ENCODE measurements around the gene VIT.

VIT gene

GRCh38 chr2:36762764-36763490 lies 66.4 kb downstream of the VIT start:
- Histone ChIP-seq H2AFZ (ENCODE audit: low read length, unreplicated experiment) (no peak overlapping the region), H3K79me2 (ENCODE audit: control insufficient read depth, insufficient read depth, low read length, unreplicated experiment) (no peaks in the 10 kb centered on the region), H3K4me3 (ENCODE audit: low read depth, low read length) (no peak overlapping the region), H3K36me3 (ENCODE audit: insufficient read depth, low read length) (no peaks in the 10 kb centered on the region), H3K27me3 (ENCODE audit: insufficient read depth, low read length) (no peaks in the 10 kb centered on the region), H3K27ac (ENCODE audit: low read depth, low read length) (no peak overlapping the region), H3K4me1 (ENCODE audit: control insufficient read depth, insufficient read depth, low read length, unreplicated experiment) (no peaks in the 10 kb centered on the region)

GRCh38 chr2:36769106-36769505 lies 72.6 kb downstream of the VIT start:
- H3K4me3 ChIP-seq (ENCODE audit: low read depth, low read length), result no peak overlapping the region
- no peak overlapping the region for H2AFZ ChIP-seq (ENCODE audit: low read length, unreplicated experiment)
- no peaks in the 10 kb centered on the region for H3K27me3 ChIP-seq (ENCODE audit: insufficient read depth, low read length)
- no peaks in the 10 kb centered on the region for H3K4me1 ChIP-seq (ENCODE audit: control insufficient read depth, insufficient read depth, low read length, unreplicated experiment)
- H3K36me3 ChIP-seq (ENCODE audit: insufficient read depth, low read length), result no peaks in the 10 kb centered on the region
- no peaks in the 10 kb centered on the region for H3K79me2 ChIP-seq (ENCODE audit: control insufficient read depth, insufficient read depth, low read length, unreplicated experiment)
- no peak overlapping the region for H3K27ac ChIP-seq (ENCODE audit: low read depth, low read length)

DNA sequence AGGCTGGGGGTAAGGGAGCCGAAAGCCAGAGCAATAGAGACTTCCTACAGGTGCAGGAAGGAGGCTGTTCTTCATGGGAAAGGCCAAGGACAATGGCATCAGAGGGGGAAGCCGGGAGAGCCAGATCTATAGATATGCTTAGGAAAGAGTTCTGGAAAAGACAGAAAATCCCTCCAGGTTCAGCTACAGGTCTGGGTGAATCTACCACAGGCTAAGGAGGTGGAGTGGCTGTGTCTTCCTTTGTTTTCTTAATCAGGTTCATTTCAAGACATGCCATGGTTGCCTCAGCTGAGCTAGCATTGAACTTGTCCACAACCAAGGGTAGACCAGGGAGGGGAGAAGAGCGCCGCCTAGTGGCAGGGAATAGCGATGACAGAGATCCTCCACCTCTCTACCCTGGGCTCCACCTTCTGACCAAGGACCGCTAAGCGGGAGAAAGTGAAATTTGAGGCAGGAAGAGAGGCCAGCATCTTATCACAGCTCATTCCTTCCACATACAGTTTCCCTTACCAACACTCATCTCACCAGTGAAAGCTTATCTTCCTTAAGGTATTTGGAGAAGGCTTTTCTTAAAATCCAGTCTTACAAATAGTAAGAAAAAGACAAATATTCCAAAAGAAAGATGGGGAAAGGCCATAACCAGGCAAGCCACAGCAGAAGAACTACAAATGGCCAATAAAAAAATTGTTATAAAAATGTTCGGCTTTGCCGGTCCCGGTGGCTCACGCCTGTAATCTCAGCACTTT lies 74.2 kb downstream of the VIT start:
- H3K36me3 ChIP-seq (ENCODE audit: insufficient read depth, low read length), result no peaks in the 10 kb centered on the region
- no peak overlapping the region for H3K27ac ChIP-seq (ENCODE audit: low read depth, low read length)
- no peaks in the 10 kb centered on the region for H3K27me3 ChIP-seq (ENCODE audit: insufficient read depth, low read length)
- H3K4me1 ChIP-seq (ENCODE audit: control insufficient read depth, insufficient read depth, low read length, unreplicated experiment), result no peaks in the 10 kb centered on the region
- no peaks in the 10 kb centered on the region for H3K79me2 ChIP-seq (ENCODE audit: control insufficient read depth, insufficient read depth, low read length, unreplicated experiment)
- no peak overlapping the region for H3K4me3 ChIP-seq (ENCODE audit: low read depth, low read length)
- no peak overlapping the region for H2AFZ ChIP-seq (ENCODE audit: low read length, unreplicated experiment)

DNA sequence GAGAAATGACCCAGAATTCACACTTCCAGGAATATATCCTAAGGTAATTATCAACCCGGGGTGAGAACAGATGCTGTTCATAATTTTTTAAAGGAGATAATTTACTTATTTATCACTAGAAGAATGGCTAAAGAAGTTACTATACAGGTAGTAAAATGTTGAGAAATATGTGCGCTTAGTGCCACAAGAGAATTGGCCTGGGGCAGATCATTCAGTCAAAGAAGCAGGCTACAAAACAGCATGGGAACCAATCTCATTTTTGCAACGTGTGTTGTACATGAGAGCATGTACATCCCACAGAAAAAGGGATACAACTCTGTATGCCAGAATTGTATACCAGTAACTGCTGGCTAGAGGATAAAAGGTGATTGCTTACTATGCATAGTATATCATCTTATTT lies 75.2 kb downstream of the VIT start:
- Histone ChIP-seq H3K4me1 (ENCODE audit: control insufficient read depth, insufficient read depth, low read length, unreplicated experiment) (no peaks in the 10 kb centered on the region), H2AFZ (ENCODE audit: low read length, unreplicated experiment) (no peak overlapping the region), H3K79me2 (ENCODE audit: control insufficient read depth, insufficient read depth, low read length, unreplicated experiment) (no peaks in the 10 kb centered on the region), H3K36me3 (ENCODE audit: insufficient read depth, low read length) (no peaks in the 10 kb centered on the region), H3K4me3 (ENCODE audit: low read depth, low read length) (no peak overlapping the region), H3K27me3 (ENCODE audit: insufficient read depth, low read length) (no peaks in the 10 kb centered on the region), H3K27ac (ENCODE audit: low read depth, low read length) (no peak overlapping the region)

GRCh38 chr2:36773947-36774346 lies 77.4 kb downstream of the VIT start:
- Histone ChIP-seq H3K4me1 (ENCODE audit: control insufficient read depth, insufficient read depth, low read length, unreplicated experiment) (no peaks in the 10 kb centered on the region), H3K79me2 (ENCODE audit: control insufficient read depth, insufficient read depth, low read length, unreplicated experiment) (no peaks in the 10 kb centered on the region), H3K27ac (ENCODE audit: low read depth, low read length) (no peak overlapping the region), H3K4me3 (ENCODE audit: low read depth, low read length) (no peak overlapping the region), H2AFZ (ENCODE audit: low read length, unreplicated experiment) (no peak overlapping the region), H3K27me3 (ENCODE audit: insufficient read depth, low read length) (no peaks in the 10 kb centered on the region), H3K36me3 (ENCODE audit: insufficient read depth, low read length) (no peaks in the 10 kb centered on the region)

- no peaks in the 10 kb centered on the region for H3K27me3 ChIP-seq (ENCODE audit: insufficient read depth, low read length)
- H3K4me3 ChIP-seq (ENCODE audit: low read depth, low read length), result no peak overlapping the region
- H3K79me2 ChIP-seq (ENCODE audit: control insufficient read depth, insufficient read depth, low read length, unreplicated experiment), result no peaks in the 10 kb centered on the region
- H2AFZ ChIP-seq (ENCODE audit: low read length, unreplicated experiment), result no peak overlapping the region
- H3K27ac ChIP-seq (ENCODE audit: low read depth, low read length), result no peak overlapping the region
- no peaks in the 10 kb centered on the region for H3K36me3 ChIP-seq (ENCODE audit: insufficient read depth, low read length)
- peaks cover 6% of the 10 kb centered on the region for H3K4me1 ChIP-seq (ENCODE audit: control insufficient read depth, insufficient read depth, low read length, unreplicated experiment)
These were observed 78.8 kb downstream of the VIT start for GRCh38 chr2:36775261-36775660.

GRCh38 chr2:36775806-36776205 lies 79.3 kb downstream of the VIT start:
- Histone ChIP-seq H3K27ac (ENCODE audit: low read depth, low read length) (no peak overlapping the region), H2AFZ (ENCODE audit: low read length, unreplicated experiment) (no peak overlapping the region), H3K4me3 (ENCODE audit: low read depth, low read length) (no peak overlapping the region), H3K4me1 (ENCODE audit: control insufficient read depth, insufficient read depth, low read length, unreplicated experiment) (peaks cover 6% of the 10 kb centered on the region), H3K36me3 (ENCODE audit: insufficient read depth, low read length) (no peaks in the 10 kb centered on the region), H3K27me3 (ENCODE audit: insufficient read depth, low read length) (no peaks in the 10 kb centered on the region), H3K79me2 (ENCODE audit: control insufficient read depth, insufficient read depth, low read length, unreplicated experiment) (no peaks in the 10 kb centered on the region)

GRCh38 chr2:36777272-36777671 lies 80.8 kb downstream of the VIT start:
- Histone ChIP-seq H3K36me3 (ENCODE audit: insufficient read depth, low read length) (no peaks in the 10 kb centered on the region), H3K4me3 (ENCODE audit: low read depth, low read length) (no peak overlapping the region), H3K27ac (ENCODE audit: low read depth, low read length) (no peak overlapping the region), H3K79me2 (ENCODE audit: control insufficient read depth, insufficient read depth, low read length, unreplicated experiment) (no peaks in the 10 kb centered on the region), H3K4me1 (ENCODE audit: control insufficient read depth, insufficient read depth, low read length, unreplicated experiment) (peaks cover 6% of the 10 kb centered on the region), H2AFZ (ENCODE audit: low read length, unreplicated experiment) (no peak overlapping the region), H3K27me3 (ENCODE audit: insufficient read depth, low read length) (no peaks in the 10 kb centered on the region)

GRCh38 chr2:36777788-36778187 lies 81.3 kb downstream of the VIT start:
- no peak overlapping the region for H2AFZ ChIP-seq (ENCODE audit: low read length, unreplicated experiment)
- no peaks in the 10 kb centered on the region for H3K79me2 ChIP-seq (ENCODE audit: control insufficient read depth, insufficient read depth, low read length, unreplicated experiment)
- no peaks in the 10 kb centered on the region for H3K36me3 ChIP-seq (ENCODE audit: insufficient read depth, low read length)
- no peak overlapping the region for H3K27ac ChIP-seq (ENCODE audit: low read depth, low read length)
- peaks cover 6% of the 10 kb centered on the region for H3K4me1 ChIP-seq (ENCODE audit: control insufficient read depth, insufficient read depth, low read length, unreplicated experiment)
- H3K27me3 ChIP-seq (ENCODE audit: insufficient read depth, low read length), result no peaks in the 10 kb centered on the region
- no peak overlapping the region for H3K4me3 ChIP-seq (ENCODE audit: low read depth, low read length)

DNA sequence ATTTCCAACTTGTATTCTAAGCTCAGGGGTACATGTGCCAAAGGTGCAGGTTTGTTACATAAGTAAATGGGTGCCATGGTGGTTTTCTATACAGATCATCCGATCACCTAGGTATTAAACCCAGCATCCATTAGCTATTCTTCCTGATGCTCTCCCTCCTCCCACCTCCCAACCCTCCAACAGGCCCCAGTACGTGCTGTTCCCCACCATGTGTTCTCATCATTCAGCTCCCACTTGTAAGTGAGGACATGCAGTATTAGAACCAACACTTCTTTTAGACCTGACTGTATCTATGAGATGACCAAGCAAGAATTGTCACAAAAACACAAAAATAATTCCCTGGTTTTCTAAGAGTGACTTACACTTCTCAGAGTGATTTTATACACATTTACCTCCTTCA lies 83.0 kb downstream of the VIT start:
- Histone ChIP-seq H3K27me3 (ENCODE audit: insufficient read depth, low read length) (no peaks in the 10 kb centered on the region), H2AFZ (ENCODE audit: low read length, unreplicated experiment) (no peak overlapping the region), H3K4me3 (ENCODE audit: low read depth, low read length) (0 out of 2 replicates have a peak overlapping the region, but pooled peaks have one; percentile 75), H3K79me2 (ENCODE audit: control insufficient read depth, insufficient read depth, low read length, unreplicated experiment) (no peaks in the 10 kb centered on the region), H3K27ac (ENCODE audit: low read depth, low read length) (no peak overlapping the region), H3K4me1 (ENCODE audit: control insufficient read depth, insufficient read depth, low read length, unreplicated experiment) (peaks cover 6% of the 10 kb centered on the region), H3K36me3 (ENCODE audit: insufficient read depth, low read length) (no peaks in the 10 kb centered on the region)

Data from ACC112 (cell line).